HCT116 (cell line): Measurements from ENCODE around the gene INSIG2. TPM values are rescaled to one million over a fixed set of nuclear protein-coding genes. Genes with fewer than 3 reads are reported as not detected.

Experiments
- ATAC-seq: fragments of 200-7000 bp; cut with Tn5 transposase; 2 replicates; pipeline ENCODE4 v1.9.1; 2020; ENCODE audit warnings: mild to moderate bottlenecking, moderate library complexity
- BruUV-seq: library from RNA; stranded (reverse); fragments of 400-500 nt; replicated peaks from 2 replicates; lab custom pipeline; 2021; lab: Mats Ljungman, UMichigan
- CTCF ChIA-PET: fragments of 300-600 bp; sonication (Branson Sonifier 250); formaldehyde crosslinking; loops from one replicate; lab custom pipeline; 2021; ENCODE audit warnings: antibody characterized with exemption; lab: Charles Lee
- POLR2A ChIA-PET: fragments of 300-600, 350-600 bp; sonication (Branson Sonifier 250); formaldehyde crosslinking; loops from one replicate; lab custom pipeline; 2021; ENCODE audit warnings: antibody characterized with exemption; lab: Charles Lee
- RAD21 ChIA-PET, 2 experiments: fragments of 300-600 bp; sonication (Branson Sonifier 250); formaldehyde crosslinking; loops; one replicate each; lab custom pipeline; 2023; ENCODE audit warnings: low total read pairs in 2 of 2; ENCODE audit not compliant: uncharacterized antibody in 2 of 2, unreplicated experiment in 2 of 2, low non-redundant PET in 1 of 2; lab: Charles Lee
- DNase-seq: peaks from one replicate; pipeline ENCODE4 v3.0.0-alpha.2; 2010; ENCODE audit warnings: low read depth, low spot score
- H2AFZ ChIP-seq: fragments of 200-600 bp; shearing (Covaris generic), sonication (generic); 2 replicates; pipeline ENCODE4 v1.6.1; 2017; ENCODE audit warnings: low read depth, mixed run types, mixed read lengths, antibody characterized with exemption, low read length; ENCODE audit not compliant: poor library complexity, severe bottlenecking
- H3K27ac ChIP-seq: 2 replicates; pipeline ENCODE4 v1.5.1; 2012; ENCODE audit warnings: low read depth, low read length
- H3K27me3 ChIP-seq: fragments of 200-600 bp; sonication (generic); 2 replicates; pipeline ENCODE4 v1.6.1; 2016; ENCODE audit warnings: mixed run types, low read length, mixed read lengths; ENCODE audit not compliant: insufficient read depth
- H3K36me3 ChIP-seq, 2 experiments: fragments of 200-500 bp in 1 of 2; fragments of 200-600 bp in 1 of 2; sonication (Bioruptor generic) in 1 of 2; sonication (generic) in 1 of 2; 2 replicates each; pipeline versions ENCODE4 v1.5.1 to v1.6.1; 2014 to 2016; ENCODE audit warnings: low read length in 2 of 2, inconsistent platforms in 1 of 2, mixed read lengths in 1 of 2, mixed run types in 1 of 2; ENCODE audit not compliant: insufficient read depth in 2 of 2, control insufficient read depth in 1 of 2
- H3K4me1 ChIP-seq, 2 experiments: fragments of 200-600 bp in 1 of 2; sonication (generic) in 1 of 2; 2 replicates each; pipeline versions ENCODE4 v1.5.1 to v1.6.1; 2012 to 2017; ENCODE audit warnings: low read length in 2 of 2, inconsistent platforms in 1 of 2, mild to moderate bottlenecking in 1 of 2, mixed read lengths in 1 of 2, mixed run types in 1 of 2, moderate library complexity in 1 of 2; ENCODE audit not compliant: insufficient read depth in 2 of 2, control insufficient read depth in 1 of 2
- H3K4me2 ChIP-seq: fragments of 200-600 bp; sonication (generic); 2 replicates; pipeline ENCODE4 v1.6.1; 2017; ENCODE audit warnings: mixed run types, low read length, mixed read lengths
- H3K4me3 ChIP-seq, 2 experiments: fragments of 200-600 bp in 1 of 2; sonication (generic) in 1 of 2; replicated peaks in 1 of 2; 2 replicates each; pipeline ENCODE4 v1.5.1; 2011 to 2016; ENCODE audit warnings: low read length in 2 of 2, control low read depth in 1 of 2, low read depth in 1 of 2, mild to moderate bottlenecking in 1 of 2, mixed read lengths in 1 of 2, mixed run types in 1 of 2
- H3K79me2 ChIP-seq: fragments of 200-600 bp; sonication (generic); 2 replicates; pipeline ENCODE4 v1.6.1; 2017; ENCODE audit warnings: mild to moderate bottlenecking, mixed run types, low read length, moderate library complexity, mixed read lengths; ENCODE audit not compliant: insufficient read depth
- H3K9ac ChIP-seq: fragments of 200-600 bp; sonication (generic); 2 replicates; pipeline ENCODE4 v1.6.1; 2016; ENCODE audit warnings: low read length, mixed read lengths
- H3K9me2 ChIP-seq: fragments of 200-600 bp; sonication (generic), shearing (Covaris generic); 2 replicates; pipeline ENCODE4 v1.6.1; 2017; ENCODE audit warnings: mixed run types, mild to moderate bottlenecking, moderate library complexity; ENCODE audit not compliant: insufficient read depth
- H3K9me3 ChIP-seq, 2 experiments: fragments of 200-500 bp in 1 of 2; fragments of 200-600 bp in 1 of 2; sonication (Bioruptor generic) in 1 of 2; sonication (generic) in 1 of 2; 2 replicates each; pipeline ENCODE4 v1.6.1; 2014 to 2017; ENCODE audit warnings: low read length in 2 of 2, mixed read lengths in 2 of 2, inconsistent platforms in 1 of 2, low read depth in 1 of 2, mild to moderate bottlenecking in 1 of 2, mixed run types in 1 of 2, moderate library complexity in 1 of 2; ENCODE audit not compliant: control insufficient read depth in 1 of 2, insufficient read depth in 1 of 2
- H4K20me1 ChIP-seq: fragments of 200-600 bp; sonication (generic), shearing (Covaris generic); 2 replicates; pipeline ENCODE4 v1.6.1; 2017; ENCODE audit warnings: mixed run types, mild to moderate bottlenecking, moderate library complexity; ENCODE audit not compliant: insufficient read depth
- CEBPB ChIP-seq: IDR thresholded peaks from 2 replicates; pipeline ENCODE4 v1.6.1; 2012; ENCODE audit warnings: low read depth
- EGR1 ChIP-seq: IDR thresholded peaks from 2 replicates; pipeline ENCODE4 v1.6.1; 2012; ENCODE audit warnings: low read depth
- ELF1 ChIP-seq: IDR thresholded peaks from 2 replicates; pipeline ENCODE4 v1.6.1; 2012; ENCODE audit warnings: low read depth, borderline replicate concordance
- JUND ChIP-seq: IDR thresholded peaks from 2 replicates; pipeline ENCODE4 v1.6.1; 2012
- POLR2A ChIP-seq: IDR thresholded peaks from 2 replicates; pipeline ENCODE4 v1.7.0; 2011; ENCODE audit warnings: borderline replicate concordance; ENCODE audit not compliant: insufficient read depth, insufficient read length; ENCODE audit errors: extremely low read depth
- POLR2AphosphoS5 ChIP-seq: IDR thresholded peaks from 2 replicates; pipeline ENCODE4 v1.6.1; 2011; ENCODE audit warnings: mild to moderate bottlenecking, low read depth, low read length, moderate library complexity
- RAD21 ChIP-seq: IDR thresholded peaks from 2 replicates; pipeline ENCODE4 v1.6.1; 2012; ENCODE audit warnings: low read depth, mild to moderate bottlenecking
- REST ChIP-seq: IDR thresholded peaks from 2 replicates; pipeline ENCODE4 v1.6.1; 2012; ENCODE audit warnings: low read depth
- SP1 ChIP-seq: IDR thresholded peaks from 2 replicates; pipeline ENCODE4 v1.6.1; 2012; ENCODE audit warnings: low read depth
- SRF ChIP-seq: IDR thresholded peaks from 2 replicates; pipeline ENCODE4 v1.6.1; 2012; ENCODE audit warnings: low read depth
- TCF7L2 ChIP-seq: IDR thresholded peaks from 2 replicates; pipeline ENCODE4 v1.7.0; 2011; ENCODE audit warnings: borderline replicate concordance, inconsistent platforms; ENCODE audit not compliant: insufficient read depth, insufficient read length; ENCODE audit errors: extremely low read depth
- YY1 ChIP-seq: IDR thresholded peaks from 2 replicates; pipeline ENCODE4 v1.6.1; 2011; ENCODE audit warnings: low read length, low read depth, moderate library complexity, mild to moderate bottlenecking; ENCODE audit not compliant: insufficient replicate concordance; ENCODE audit errors: extremely low read depth
- ZNF274 ChIP-seq: fragments of 200-500 bp; sonication (Bioruptor generic); IDR thresholded peaks from 2 replicates; pipeline ENCODE4 v1.6.1; 2014; ENCODE audit warnings: mild to moderate bottlenecking, low read depth, low read length, inconsistent platforms
- intact Hi-C: fragments of 100-400 bp; cut with micrococcal nuclease; formaldehyde crosslinking; loops from 2 replicates; pipeline ENCODE4 v1.10.0; 2022
- total RNA-seq: library from RNA; stranded (reverse); gene quantifications from one replicate; pipeline ENCODE4 v1.2.1, GENCODE V29; 2021; ENCODE audit not compliant: unreplicated experiment
- TF ChIP-seq, protein P1 (sequence below): IDR thresholded peaks from 2 replicates; pipeline ENCODE4 v1.6.1; 2011; ENCODE audit warnings: mild to moderate bottlenecking, low read length, moderate library complexity; ENCODE audit not compliant: insufficient replicate concordance; ENCODE audit errors: extremely low read depth

INSIG2 gene
- total RNA-seq, 1 experiment from 2014 or later: 21.8 TPM

GRCh38 chr2:118151831-118152230, 63.6 kb downstream of the INSIG2 start:
- no peaks in the 10 kb centered on the region for H3K4me1 ChIP-seq

GRCh38 chr2:118153433-118153832, 65.2 kb downstream of the INSIG2 start:
- Histone ChIP-seq H3K79me2 (no peaks in the 10 kb centered on the region), H3K36me3 (no peaks in the 10 kb centered on the region), H3K4me1 (no peaks in the 10 kb centered on the region), H3K4me2 (no peak overlapping the region), H3K9me2 (no peaks in the 10 kb centered on the region), H3K27ac (no peak overlapping the region), H4K20me1 (no peaks in the 10 kb centered on the region), H2AFZ (no peak overlapping the region), H3K4me3 (no peak overlapping the region), H3K9me3 (no peaks in the 10 kb centered on the region; a peak in 1 of 4 replicates), H3K27me3 (no peaks in the 10 kb centered on the region), H3K9ac (no peak overlapping the region)
- intact Hi-C loops: no loop called here
- DNase-seq (no peak), ATAC-seq (no peak)
- POLR2A ChIA-PET: no interaction called here
- BruUV-seq: no TSS peak
- CTCF ChIA-PET: interaction anchor here (1.1 kb wide), 1 partner anchor 10 kb away, joined by 3 read pairs; no protein-coding TSS in a partner anchor
- RAD21 ChIA-PET: no interaction called here
- no peak for TF ChIP-seq JUND
- TF ChIP-seq REST: no peak
- no peak for TF ChIP-seq POLR2A
- TF ChIP-seq ELF1: no peak
- no peak for TF ChIP-seq POLR2AphosphoS5
- TF ChIP-seq YY1: no peak
- no peak for TF ChIP-seq TCF7L2
- TF ChIP-seq RAD21: no peak
- TF ChIP-seq SP1: no peak
- no peak for TF ChIP-seq ZNF274
- TF ChIP-seq SRF: no peak
- no peak for TF ChIP-seq EGR1
- no peak for TF ChIP-seq CEBPB

More at GRCh38 chr2:118151831-118152230, 63.6 kb downstream of the INSIG2 start:
- ChIA-PET CTCF (no interaction called here), RAD21 (no interaction called here), POLR2A (no interaction called here)
- H3K9me2 ChIP-seq: no peaks in the 10 kb centered on the region
- no peaks in the 10 kb centered on the region for H4K20me1 ChIP-seq
- no peak overlapping the region for H3K9ac ChIP-seq
- no peak for ATAC-seq
- H3K79me2 ChIP-seq: no peaks in the 10 kb centered on the region
- H3K9me3 ChIP-seq: no peaks in the 10 kb centered on the region; a peak in 1 of 4 replicates
- intact Hi-C loops: no loop called here
- H3K36me3 ChIP-seq: no peaks in the 10 kb centered on the region
- H3K27ac ChIP-seq: no peak overlapping the region
- H3K4me3 ChIP-seq: no peak overlapping the region
- no TSS peak for BruUV-seq
- DNase-seq: no peak
- no peak overlapping the region for H2AFZ ChIP-seq
- H3K27me3 ChIP-seq: no peaks in the 10 kb centered on the region
- TF ChIP-seq CEBPB (no peak), TCF7L2 (no peak), SRF (no peak)
- TF ChIP-seq, protein P1, sequence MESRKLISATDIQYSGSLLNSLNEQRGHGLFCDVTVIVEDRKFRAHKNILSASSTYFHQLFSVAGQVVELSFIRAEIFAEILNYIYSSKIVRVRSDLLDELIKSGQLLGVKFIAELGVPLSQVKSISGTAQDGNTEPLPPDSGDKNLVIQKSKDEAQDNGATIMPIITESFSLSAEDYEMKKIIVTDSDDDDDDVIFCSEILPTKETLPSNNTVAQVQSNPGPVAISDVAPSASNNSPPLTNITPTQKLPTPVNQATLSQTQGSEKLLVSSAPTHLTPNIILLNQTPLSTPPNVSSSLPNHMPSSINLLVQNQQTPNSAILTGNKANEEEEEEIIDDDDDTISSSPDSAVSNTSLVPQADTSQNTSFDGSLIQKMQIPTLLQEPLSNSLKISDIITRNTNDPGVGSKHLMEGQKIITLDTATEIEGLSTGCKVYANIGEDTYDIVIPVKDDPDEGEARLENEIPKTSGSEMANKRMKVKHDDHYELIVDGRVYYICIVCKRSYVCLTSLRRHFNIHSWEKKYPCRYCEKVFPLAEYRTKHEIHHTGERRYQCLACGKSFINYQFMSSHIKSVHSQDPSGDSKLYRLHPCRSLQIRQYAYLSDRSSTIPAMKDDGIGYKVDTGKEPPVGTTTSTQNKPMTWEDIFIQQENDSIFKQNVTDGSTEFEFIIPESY: no peak
- TF ChIP-seq, all 23 proteins: peak for 0
- no peak overlapping the region for H3K4me2 ChIP-seq
